ENCODE measurements around the gene CCDC142.

CCDC142 gene

GRCh38 chr2:74482801-74483674, at the start of gene CCDC142, which contains the start of gene TTC31:
Gene CCDC142 (minus strand): TSS chr2:74482998. CDS start chr2:74482837, 161 bp downstream.
Gene TTC31 (plus strand): TSS chr2:74483081. CDS start chr2:74483096, 15 bp downstream.
- WGBS (ENCODE audit: insufficient coverage, insufficient read length), result no CpG with 5 or more reads among the region's 50 CpGs
- H3K4me1 ChIP-seq (ENCODE audit: control insufficient read depth, insufficient read depth, low read length), result peaks cover 6% of the 10 kb centered on the region
- DNase-seq (ENCODE audit: low read depth, low spot score), result no peak

GRCh38 chr2:74532222-74532621, 49.4 kb upstream of the CCDC142 start:
- H3K36me3 ChIP-seq (ENCODE audit: control insufficient read depth, insufficient read depth, low read length), result peaks cover 12% of the 10 kb centered on the region; the same call in 1 of the 2 replicates
- no peaks in the 10 kb centered on the region for H3K27me3 ChIP-seq (ENCODE audit: control insufficient read depth, insufficient read depth, low read length)
- no peak overlapping the region for H3K27ac ChIP-seq (ENCODE audit: low read length)
- no peak for DNase-seq (ENCODE audit: low read depth, low spot score)
- no peaks in the 10 kb centered on the region for H3K9me3 ChIP-seq (ENCODE audit: control insufficient read depth, insufficient read depth, low read length)
- no peak overlapping the region for H3K4me3 ChIP-seq (ENCODE audit: low read length)
- H3K4me1 ChIP-seq (ENCODE audit: control insufficient read depth, insufficient read depth, low read length), result peaks cover 3% of the 10 kb centered on the region

More at GRCh38 chr2:74482801-74483674, at the start of gene CCDC142, which contains the start of gene TTC31:
- Histone ChIP-seq H3K9me3 (ENCODE audit: control insufficient read depth, insufficient read depth, low read length) (no peaks in the 10 kb centered on the region), H3K36me3 (ENCODE audit: control insufficient read depth, insufficient read depth, low read length) (no peaks in the 10 kb centered on the region), H3K27ac (ENCODE audit: low read length) (no peak within 1 kb of the TSS), H3K4me3 (ENCODE audit: low read length) (peak within 1 kb of the TSS; percentile 58), H3K27me3 (ENCODE audit: control insufficient read depth, insufficient read depth, low read length) (no peaks in the 10 kb centered on the region)

- no CpG with 5 or more reads among the region's 7 CpGs for WGBS (ENCODE audit: insufficient coverage, insufficient read length)
- Histone ChIP-seq H3K36me3 (ENCODE audit: control insufficient read depth, insufficient read depth, low read length) (peaks cover 15% of the 10 kb centered on the region; the same call in 1 of the 2 replicates), H3K4me1 (ENCODE audit: control insufficient read depth, insufficient read depth, low read length) (peaks cover 3% of the 10 kb centered on the region), H3K4me3 (ENCODE audit: low read length) (no peak overlapping the region), H3K9me3 (ENCODE audit: control insufficient read depth, insufficient read depth, low read length) (no peaks in the 10 kb centered on the region), H3K27me3 (ENCODE audit: control insufficient read depth, insufficient read depth, low read length) (no peaks in the 10 kb centered on the region), H3K27ac (ENCODE audit: low read length) (no peak overlapping the region)
- no peak for DNase-seq (ENCODE audit: low read depth, low spot score)
These were observed 48.9 kb upstream of the CCDC142 start for GRCh38 chr2:74531666-74532065.

- WGBS (ENCODE audit: insufficient coverage, insufficient read length), result no CpG with 5 or more reads among the region's 54 CpGs
- DNase-seq (ENCODE audit: low read depth, low spot score), result no peak
- Histone ChIP-seq H3K27ac (ENCODE audit: low read length) (no peak overlapping the region), H3K4me1 (ENCODE audit: control insufficient read depth, insufficient read depth, low read length) (peaks cover 3% of the 10 kb centered on the region), H3K9me3 (ENCODE audit: control insufficient read depth, insufficient read depth, low read length) (no peaks in the 10 kb centered on the region), H3K27me3 (ENCODE audit: control insufficient read depth, insufficient read depth, low read length) (no peaks in the 10 kb centered on the region), H3K36me3 (ENCODE audit: control insufficient read depth, insufficient read depth, low read length) (peaks cover 18% of the 10 kb centered on the region; the same call in 1 of the 2 replicates), H3K4me3 (ENCODE audit: low read length) (peak overlapping the region; percentile 99; the same call in 1 of the 2 replicates)
These were observed 47.7 kb upstream of the CCDC142 start for GRCh38 chr2:74530239-74531187.

- Histone ChIP-seq H3K4me1 (ENCODE audit: control insufficient read depth, insufficient read depth, low read length) (peaks cover 3% of the 10 kb centered on the region), H3K9me3 (ENCODE audit: control insufficient read depth, insufficient read depth, low read length) (no peaks in the 10 kb centered on the region), H3K4me3 (ENCODE audit: low read length) (peak within 1 kb of the TSS; percentile 99), H3K36me3 (ENCODE audit: control insufficient read depth, insufficient read depth, low read length) (peaks cover 16% of the 10 kb centered on the region; the same call in 1 of the 2 replicates), H3K27ac (ENCODE audit: low read length) (no peak within 1 kb of the TSS), H3K27me3 (ENCODE audit: control insufficient read depth, insufficient read depth, low read length) (no peaks in the 10 kb centered on the region)
- peak; percentile 97 for DNase-seq (ENCODE audit: low read depth, low spot score)
- no CpG with 5 or more reads among the region's 87 CpGs for WGBS (ENCODE audit: insufficient coverage, insufficient read length)
These were observed 46.8 kb upstream of the CCDC142 start, which contains the start of the genes AUP1 and HTRA2 for GRCh38 chr2:74529357-74530238. Gene AUP1 (minus strand): TSS chr2:74529706. CDS start chr2:74529629, 77 bp downstream. Gene HTRA2 (plus strand): TSS chr2:74529933. CDS start chr2:74530007, 74 bp downstream.

- no CpG with 5 or more reads among the region's 29 CpGs for WGBS (ENCODE audit: insufficient coverage, insufficient read length)
- no peaks in the 10 kb centered on the region for H3K9me3 ChIP-seq (ENCODE audit: control insufficient read depth, insufficient read depth, low read length)
- H3K4me1 ChIP-seq (ENCODE audit: control insufficient read depth, insufficient read depth, low read length), result peaks cover 3% of the 10 kb centered on the region
- no peak overlapping the region for H3K27ac ChIP-seq (ENCODE audit: low read length)
- H3K4me3 ChIP-seq (ENCODE audit: low read length), result peak overlapping the region; percentile 99
- no peak for DNase-seq (ENCODE audit: low read depth, low spot score)
- peaks cover 16% of the 10 kb centered on the region; the same call in 1 of the 2 replicates for H3K36me3 ChIP-seq (ENCODE audit: control insufficient read depth, insufficient read depth, low read length)
- no peaks in the 10 kb centered on the region for H3K27me3 ChIP-seq (ENCODE audit: control insufficient read depth, insufficient read depth, low read length)
These were observed 46.0 kb upstream of the CCDC142 start for GRCh38 chr2:74528600-74529356.

GRCh38 chr2:74527741-74528140, 44.9 kb upstream of the CCDC142 start:
- peaks cover 3% of the 10 kb centered on the region for H3K4me1 ChIP-seq (ENCODE audit: control insufficient read depth, insufficient read depth, low read length)
- H3K27me3 ChIP-seq (ENCODE audit: control insufficient read depth, insufficient read depth, low read length), result no peaks in the 10 kb centered on the region
- no peak overlapping the region for H3K4me3 ChIP-seq (ENCODE audit: low read length)
- WGBS (ENCODE audit: insufficient coverage, insufficient read length), result no CpG with 5 or more reads among the region's 9 CpGs
- H3K9me3 ChIP-seq (ENCODE audit: control insufficient read depth, insufficient read depth, low read length), result no peaks in the 10 kb centered on the region
- DNase-seq (ENCODE audit: low read depth, low spot score), result no peak
- no peak overlapping the region for H3K27ac ChIP-seq (ENCODE audit: low read length)
- H3K36me3 ChIP-seq (ENCODE audit: control insufficient read depth, insufficient read depth, low read length), result peaks cover 14% of the 10 kb centered on the region; the same call in 1 of the 2 replicates

GRCh38 chr2:74526649-74527230, 43.9 kb upstream of the CCDC142 start:
- H3K9me3 ChIP-seq (ENCODE audit: control insufficient read depth, insufficient read depth, low read length), result no peaks in the 10 kb centered on the region
- WGBS (ENCODE audit: insufficient coverage, insufficient read length), result no CpG with 5 or more reads among the region's 11 CpGs
- no peak overlapping the region for H3K4me3 ChIP-seq (ENCODE audit: low read length)
- H3K36me3 ChIP-seq (ENCODE audit: control insufficient read depth, insufficient read depth, low read length), result peaks cover 10% of the 10 kb centered on the region; the same call in 1 of the 2 replicates
- H3K27me3 ChIP-seq (ENCODE audit: control insufficient read depth, insufficient read depth, low read length), result 0 out of 2 replicates have a peak, but pooled peaks cover 3% of the 10 kb centered on the region
- H3K4me1 ChIP-seq (ENCODE audit: control insufficient read depth, insufficient read depth, low read length), result peaks cover 3% of the 10 kb centered on the region
- no peak overlapping the region for H3K27ac ChIP-seq (ENCODE audit: low read length)
- no peak for DNase-seq (ENCODE audit: low read depth, low spot score)

Measured in iPS DF 6.9 (cell line).